Measurements from ENCODE around the gene KSR1. TPM values are rescaled to one million over a fixed set of nuclear protein-coding genes. Genes with fewer than 3 reads are reported as not detected.

The KSR1 gene
- total and polyA plus RNA-seq, 2 donors (not counting 1 experiment from before 2014, with no cell fraction given) = 5.3 to 10.1 TPM

DNA sequence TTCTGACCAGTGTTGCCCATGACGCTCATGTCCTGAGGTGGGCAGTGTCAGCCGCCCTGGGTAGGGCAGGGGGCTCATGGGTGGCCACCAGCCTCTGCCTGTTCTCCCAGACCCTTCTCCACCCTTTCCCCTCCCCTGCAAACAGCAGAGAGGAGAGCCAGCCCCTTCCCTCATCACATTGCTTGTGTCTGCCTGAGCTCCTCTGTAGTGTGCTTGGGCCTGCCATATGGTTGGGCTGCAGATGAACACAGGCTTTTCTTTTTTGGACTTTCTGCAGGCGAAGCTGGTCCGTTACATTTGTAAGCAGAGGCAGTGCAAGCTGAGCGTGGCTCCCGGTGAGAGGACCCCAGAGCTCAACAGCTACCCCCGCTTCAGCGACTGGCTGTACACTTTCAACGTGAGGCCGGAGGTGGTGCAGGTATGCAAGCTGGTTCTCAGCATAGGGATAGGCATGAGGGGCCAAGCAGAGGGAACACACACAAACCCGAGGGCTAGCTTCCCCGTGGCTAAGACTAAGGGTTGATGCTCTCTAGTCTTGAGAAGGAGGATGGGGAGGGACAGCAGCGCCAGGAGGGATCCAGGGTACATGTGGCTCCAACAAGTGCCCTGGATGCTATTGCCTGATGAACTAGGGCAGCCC, 94.2 kb downstream of the KSR1 start:
- H3K79me2 ChIP-seq (ENCODE audit: control insufficient read depth, insufficient read depth, low read length) = no peaks in the 10 kb centered on the region
- no peaks in the 10 kb centered on the region for H3K9me3 ChIP-seq (ENCODE audit: control insufficient read depth, insufficient read depth, low read depth, low read length)
- no peak overlapping the region for H3K4me3 ChIP-seq (replicated peaks in 1 of 4; ENCODE audit: control extremely low read depth in 1 of 4, insufficient read depth in 1 of 4, low read depth in 3 of 4, low read length in 4 of 4)
- no peak overlapping the region for H3K4me2 ChIP-seq (ENCODE audit: extremely low read depth, insufficient read depth, low read length)
- H4K20me1 ChIP-seq (ENCODE audit: control insufficient read depth, extremely low read depth, insufficient read depth, low read length) = no peaks in the 10 kb centered on the region
- no peaks in the 10 kb centered on the region for H3K36me3 ChIP-seq (ENCODE audit: control insufficient read depth, insufficient read depth, low read length)
- no peak overlapping the region for H3K9ac ChIP-seq (ENCODE audit: insufficient read depth, low read length)
- H3K4me1 ChIP-seq (ENCODE audit: control insufficient read depth, extremely low read depth, insufficient read depth, low read length) = peaks cover 16% of the 10 kb centered on the region
- no peak overlapping the region for H2AFZ ChIP-seq (ENCODE audit: low read length)
- TF ChIP-seq EZH2 (IDR thresholded peaks at IDR 0.05; ENCODE audit: low read length, missing control alignments) (no peak), CTCF (conservative IDR thresholded peaks at IDR 0.05 in 1 of 2, IDR thresholded peaks at IDR 0.05 in 1 of 2; ENCODE audit: low read depth in 1 of 2, low read length in 2 of 2) (no peak)
- no peak for DNase-seq (ENCODE audit: low read depth in 2 of 2)
- no peak overlapping the region for H3K27ac ChIP-seq (ENCODE audit: insufficient read depth, low read length)
- no peaks in the 10 kb centered on the region for H3K27me3 ChIP-seq (ENCODE audit: control insufficient read depth, insufficient read depth, low read length)

- Histone ChIP-seq H3K9ac (ENCODE audit: insufficient read depth, low read length) (no peak overlapping the region), H3K27me3 (ENCODE audit: control insufficient read depth, insufficient read depth, low read length) (no peaks in the 10 kb centered on the region), H3K4me3 (replicated peaks in 1 of 4; ENCODE audit: control extremely low read depth in 1 of 4, insufficient read depth in 1 of 4, low read depth in 3 of 4, low read length in 4 of 4) (no peak overlapping the region), H3K4me2 (ENCODE audit: extremely low read depth, insufficient read depth, low read length) (no peak overlapping the region), H3K4me1 (ENCODE audit: control insufficient read depth, extremely low read depth, insufficient read depth, low read length) (peaks cover 16% of the 10 kb centered on the region), H3K27ac (ENCODE audit: insufficient read depth, low read length) (no peak overlapping the region), H3K79me2 (ENCODE audit: control insufficient read depth, insufficient read depth, low read length) (no peaks in the 10 kb centered on the region), H3K36me3 (ENCODE audit: control insufficient read depth, insufficient read depth, low read length) (no peaks in the 10 kb centered on the region), H3K9me3 (ENCODE audit: control insufficient read depth, insufficient read depth, low read depth, low read length) (no peaks in the 10 kb centered on the region), H4K20me1 (ENCODE audit: control insufficient read depth, extremely low read depth, insufficient read depth, low read length) (no peaks in the 10 kb centered on the region), H2AFZ (ENCODE audit: low read length) (no peak overlapping the region)
- TF ChIP-seq EZH2 (IDR thresholded peaks at IDR 0.05; ENCODE audit: low read length, missing control alignments) = no peak
- TF ChIP-seq CTCF (conservative IDR thresholded peaks at IDR 0.05 in 1 of 2, IDR thresholded peaks at IDR 0.05 in 1 of 2; ENCODE audit: low read depth in 1 of 2, low read length in 2 of 2) = no peak
- DNase-seq (ENCODE audit: low read depth in 2 of 2) = no peak
Measured at GRCh38 chr17:27550974-27551505, 94.8 kb downstream of the KSR1 start.

DNA sequence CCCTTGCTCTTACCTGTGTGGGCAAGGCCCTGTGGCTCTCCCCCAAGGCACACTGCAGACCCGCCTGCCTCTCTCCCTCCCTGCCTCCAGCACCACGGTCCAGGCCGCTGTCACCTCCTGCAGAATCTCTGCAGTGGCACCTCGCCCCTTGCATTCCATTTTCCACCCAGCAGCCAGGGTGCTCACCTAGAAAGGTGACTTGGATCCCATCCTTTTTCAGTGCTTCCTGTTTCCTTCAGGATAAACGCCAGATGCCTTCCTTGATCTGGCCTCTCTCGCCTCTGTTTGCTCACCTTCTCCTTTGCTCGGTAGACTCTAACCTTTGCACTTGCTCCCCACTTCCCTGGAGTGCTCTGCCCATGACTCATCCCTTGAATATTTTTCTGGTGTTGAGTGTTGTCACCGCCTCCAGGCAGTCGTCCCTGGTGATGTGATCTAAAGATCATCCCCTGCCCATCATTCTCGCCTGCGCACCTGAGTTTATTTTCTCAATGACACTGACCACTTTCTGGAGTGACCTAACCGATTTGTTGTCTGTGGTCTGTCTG, 95.5 kb downstream of the KSR1 start:
- TF ChIP-seq EZH2 (IDR thresholded peaks at IDR 0.05; ENCODE audit: low read length, missing control alignments) = no peak
- no peak for TF ChIP-seq CTCF (conservative IDR thresholded peaks at IDR 0.05 in 1 of 2, IDR thresholded peaks at IDR 0.05 in 1 of 2; ENCODE audit: low read depth in 1 of 2, low read length in 2 of 2)
- Histone ChIP-seq H3K4me2 (ENCODE audit: extremely low read depth, insufficient read depth, low read length) (no peak overlapping the region), H3K9ac (ENCODE audit: insufficient read depth, low read length) (no peak overlapping the region), H3K27me3 (ENCODE audit: control insufficient read depth, insufficient read depth, low read length) (no peaks in the 10 kb centered on the region), H3K27ac (ENCODE audit: insufficient read depth, low read length) (no peak overlapping the region), H3K79me2 (ENCODE audit: control insufficient read depth, insufficient read depth, low read length) (no peaks in the 10 kb centered on the region), H3K9me3 (ENCODE audit: control insufficient read depth, insufficient read depth, low read depth, low read length) (no peaks in the 10 kb centered on the region), H3K36me3 (ENCODE audit: control insufficient read depth, insufficient read depth, low read length) (no peaks in the 10 kb centered on the region), H3K4me1 (ENCODE audit: control insufficient read depth, extremely low read depth, insufficient read depth, low read length) (peaks cover 16% of the 10 kb centered on the region), H4K20me1 (ENCODE audit: control insufficient read depth, extremely low read depth, insufficient read depth, low read length) (no peaks in the 10 kb centered on the region), H3K4me3 (replicated peaks in 1 of 4; ENCODE audit: control extremely low read depth in 1 of 4, insufficient read depth in 1 of 4, low read depth in 3 of 4, low read length in 4 of 4) (no peak overlapping the region), H2AFZ (ENCODE audit: low read length) (no peak overlapping the region)
- peak in 1 of 2 donors; percentile 41 for DNase-seq (ENCODE audit: low read depth in 2 of 2)
